Measurements from ENCODE around the gene SMCO3. TPM values are rescaled to one million over a fixed set of nuclear protein-coding genes. Genes with fewer than 3 reads are reported as not detected.

SMCO3 gene
- total and polyA plus RNA-seq, 2 of the 13 experiments (the other 11 are each of a cell fraction or from before 2014, with no cell fraction given): 0.29 to 0.42 TPM

DNA sequence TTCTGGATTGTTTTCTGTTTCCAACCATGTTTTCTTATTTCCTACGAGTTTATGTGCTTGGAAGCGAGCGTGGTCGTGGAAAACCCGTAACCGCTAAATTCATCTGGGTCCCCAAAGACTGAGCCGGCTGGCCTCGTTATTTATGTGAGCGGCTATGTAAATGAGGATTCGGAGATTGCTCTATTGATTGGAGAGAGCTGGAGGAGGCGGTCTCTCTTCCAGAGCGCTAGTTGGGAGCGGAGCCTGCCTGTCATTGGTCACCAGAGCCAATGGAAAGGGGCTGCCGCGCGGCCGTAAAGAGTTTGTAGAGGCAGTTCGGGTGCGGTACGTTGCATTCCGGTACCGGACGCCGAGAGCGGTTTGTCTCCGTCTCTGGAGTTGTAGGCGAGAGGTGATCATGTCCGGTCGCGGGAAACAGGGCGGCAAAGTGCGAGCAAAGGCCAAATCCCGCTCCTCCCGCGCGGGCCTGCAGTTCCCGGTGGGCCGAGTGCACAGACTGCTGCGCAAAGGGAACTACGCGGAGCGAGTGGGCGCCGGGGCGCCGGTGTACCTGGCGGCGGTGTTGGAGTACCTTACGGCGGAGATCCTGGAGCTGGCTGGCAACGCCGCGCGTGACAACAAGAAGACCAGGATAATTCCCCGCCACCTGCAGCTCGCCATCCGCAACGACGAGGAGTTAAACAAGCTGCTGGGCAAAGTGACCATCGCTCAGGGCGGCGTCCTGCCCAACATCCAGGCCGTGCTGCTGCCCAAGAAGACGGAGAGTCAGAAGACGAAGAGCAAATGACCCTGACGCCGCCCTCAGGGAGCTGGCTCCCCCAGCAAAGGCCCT lies 39.7 kb downstream of the SMCO3 start (continued):
- no peak for TF ChIP-seq FOXA3 (CRISPR knock-in tag; IDR thresholded peaks at IDR 0.05)
- 0 out of 2 replicates have a peak, but pooled peaks have one; percentile 28 for TF ChIP-seq FOXC1 (CRISPR knock-in tag; IDR thresholded peaks at IDR 0.05; ENCODE audit: borderline replicate concordance)
- no peak for TF ChIP-seq ZNF44 (CRISPR knock-in tag; IDR thresholded peaks at IDR 0.05)
- TF ChIP-seq TMF1 (CRISPR knock-in tag; IDR thresholded peaks at IDR 0.05; ENCODE audit: low read depth): no peak
- peak; percentile 84 for TF ChIP-seq POLR2G (IDR thresholded peaks at IDR 0.05; ENCODE audit: low read depth, low read length)
- no peak for TF ChIP-seq SALL2 (CRISPR knock-in tag; IDR thresholded peaks at IDR 0.05)
- TF ChIP-seq ZNF260 (CRISPR knock-in tag; IDR thresholded peaks at IDR 0.05; ENCODE audit: borderline replicate concordance, low read depth): no peak
- TF ChIP-seq IRF2 (CRISPR knock-in tag; IDR thresholded peaks at IDR 0.05): no peak
- TF ChIP-seq KDM2A (CRISPR knock-in tag; IDR thresholded peaks at IDR 0.05; ENCODE audit: borderline replicate concordance, low read depth): peak; percentile 41; the same call in 1 of the 2 replicates
- no peak for TF ChIP-seq ZEB1 (IDR thresholded peaks at IDR 0.05; ENCODE audit: insufficient replicate concordance, low read depth)
- TF ChIP-seq, protein P1, sequence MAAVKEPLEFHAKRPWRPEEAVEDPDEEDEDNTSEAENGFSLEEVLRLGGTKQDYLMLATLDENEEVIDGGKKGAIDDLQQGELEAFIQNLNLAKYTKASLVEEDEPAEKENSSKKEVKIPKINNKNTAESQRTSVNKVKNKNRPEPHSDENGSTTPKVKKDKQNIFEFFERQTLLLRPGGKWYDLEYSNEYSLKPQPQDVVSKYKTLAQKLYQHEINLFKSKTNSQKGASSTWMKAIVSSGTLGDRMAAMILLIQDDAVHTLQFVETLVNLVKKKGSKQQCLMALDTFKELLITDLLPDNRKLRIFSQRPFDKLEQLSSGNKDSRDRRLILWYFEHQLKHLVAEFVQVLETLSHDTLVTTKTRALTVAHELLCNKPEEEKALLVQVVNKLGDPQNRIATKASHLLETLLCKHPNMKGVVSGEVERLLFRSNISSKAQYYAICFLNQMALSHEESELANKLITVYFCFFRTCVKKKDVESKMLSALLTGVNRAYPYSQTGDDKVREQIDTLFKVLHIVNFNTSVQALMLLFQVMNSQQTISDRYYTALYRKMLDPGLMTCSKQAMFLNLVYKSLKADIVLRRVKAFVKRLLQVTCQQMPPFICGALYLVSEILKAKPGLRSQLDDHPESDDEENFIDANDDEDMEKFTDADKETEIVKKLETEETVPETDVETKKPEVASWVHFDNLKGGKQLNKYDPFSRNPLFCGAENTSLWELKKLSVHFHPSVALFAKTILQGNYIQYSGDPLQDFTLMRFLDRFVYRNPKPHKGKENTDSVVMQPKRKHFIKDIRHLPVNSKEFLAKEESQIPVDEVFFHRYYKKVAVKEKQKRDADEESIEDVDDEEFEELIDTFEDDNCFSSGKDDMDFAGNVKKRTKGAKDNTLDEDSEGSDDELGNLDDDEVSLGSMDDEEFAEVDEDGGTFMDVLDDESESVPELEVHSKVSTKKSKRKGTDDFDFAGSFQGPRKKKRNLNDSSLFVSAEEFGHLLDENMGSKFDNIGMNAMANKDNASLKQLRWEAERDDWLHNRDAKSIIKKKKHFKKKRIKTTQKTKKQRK (IDR thresholded peaks at IDR 0.05; ENCODE audit: low read length): no peak
- TF ChIP-seq PHF20 (CRISPR knock-in tag; IDR thresholded peaks at IDR 0.05): no peak
- TF ChIP-seq, protein P2, sequence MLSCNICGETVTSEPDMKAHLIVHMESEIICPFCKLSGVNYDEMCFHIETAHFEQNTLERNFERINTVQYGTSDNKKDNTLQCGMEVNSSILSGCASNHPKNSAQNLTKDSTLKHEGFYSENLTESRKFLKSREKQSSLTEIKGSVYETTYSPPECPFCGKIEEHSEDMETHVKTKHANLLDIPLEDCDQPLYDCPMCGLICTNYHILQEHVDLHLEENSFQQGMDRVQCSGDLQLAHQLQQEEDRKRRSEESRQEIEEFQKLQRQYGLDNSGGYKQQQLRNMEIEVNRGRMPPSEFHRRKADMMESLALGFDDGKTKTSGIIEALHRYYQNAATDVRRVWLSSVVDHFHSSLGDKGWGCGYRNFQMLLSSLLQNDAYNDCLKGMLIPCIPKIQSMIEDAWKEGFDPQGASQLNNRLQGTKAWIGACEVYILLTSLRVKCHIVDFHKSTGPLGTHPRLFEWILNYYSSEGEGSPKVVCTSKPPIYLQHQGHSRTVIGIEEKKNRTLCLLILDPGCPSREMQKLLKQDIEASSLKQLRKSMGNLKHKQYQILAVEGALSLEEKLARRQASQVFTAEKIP (CRISPR knock-in tag; IDR thresholded peaks at IDR 0.05; ENCODE audit: borderline replicate concordance): no peak
- no peak for TF ChIP-seq PAF1 (CRISPR knock-in tag; IDR thresholded peaks at IDR 0.05)
- TF ChIP-seq DR1 (CRISPR knock-in tag; IDR thresholded peaks at IDR 0.05): 0 out of 2 replicates have a peak, but pooled peaks have one; percentile 35
- TF ChIP-seq SP4 (CRISPR knock-in tag; IDR thresholded peaks at IDR 0.05): peak; percentile 55; the same call in 1 of the 2 replicates
- 0 out of 2 replicates have a peak, but pooled peaks have one; percentile 25 for TF ChIP-seq ZBTB25 (CRISPR knock-in tag; IDR thresholded peaks at IDR 0.05)
- TF ChIP-seq FOXK2 (IDR thresholded peaks at IDR 0.05): no peak
- TF ChIP-seq, protein P3, sequence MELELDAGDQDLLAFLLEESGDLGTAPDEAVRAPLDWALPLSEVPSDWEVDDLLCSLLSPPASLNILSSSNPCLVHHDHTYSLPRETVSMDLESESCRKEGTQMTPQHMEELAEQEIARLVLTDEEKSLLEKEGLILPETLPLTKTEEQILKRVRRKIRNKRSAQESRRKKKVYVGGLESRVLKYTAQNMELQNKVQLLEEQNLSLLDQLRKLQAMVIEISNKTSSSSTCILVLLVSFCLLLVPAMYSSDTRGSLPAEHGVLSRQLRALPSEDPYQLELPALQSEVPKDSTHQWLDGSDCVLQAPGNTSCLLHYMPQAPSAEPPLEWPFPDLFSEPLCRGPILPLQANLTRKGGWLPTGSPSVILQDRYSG (CRISPR knock-in tag; IDR thresholded peaks at IDR 0.05): no peak
- no peak for TF ChIP-seq SP140L (CRISPR knock-in tag; IDR thresholded peaks at IDR 0.05; ENCODE audit: borderline replicate concordance)
- no peak for TF ChIP-seq MLX (CRISPR knock-in tag; IDR thresholded peaks at IDR 0.05)
- no peak for TF ChIP-seq ZNF264 (CRISPR knock-in tag; IDR thresholded peaks at IDR 0.05)
- peak; percentile 18; the same call in 1 of the 2 replicates for TF ChIP-seq ETV5 (CRISPR knock-in tag; IDR thresholded peaks at IDR 0.05; ENCODE audit: borderline replicate concordance)
